H1 (cell line): ENCODE measurements around the gene ASCL1. TPM values are rescaled to one million over a fixed set of nuclear protein-coding genes. Genes with fewer than 3 reads are reported as not detected.

Experiments used
- CTCF ChIA-PET: fragments of 300-600 bp; sonication (Branson Sonifier 250); formaldehyde crosslinking; loops from one replicate; lab custom pipeline; 2021; ENCODE audit not compliant: partially characterized antibody; lab: Charles Lee
- POLR2A ChIA-PET: fragments of 300-600 bp; sonication (Branson Sonifier 250); formaldehyde crosslinking; loops from one replicate; lab custom pipeline; 2021; ENCODE audit warnings: inconsistent platforms; ENCODE audit not compliant: partially characterized antibody; lab: Charles Lee
- DNase-seq, 2 experiments: peaks; one replicate each; pipeline versions ENCODE4 v3.0.0 to v3.0.0-alpha.2; 2010 to 2022; ENCODE audit warnings: low spot score in 2 of 2, low read depth in 1 of 2, mixed read lengths in 1 of 2
- FAIRE-seq: peaks from 2 replicates; lab custom pipeline; 2011; peaks lifted over from hg19 to GRCh38; lab: Jason Lieb, UNC
- H2AFZ ChIP-seq: 2 replicates; pipeline ENCODE4 v1.8.1; 2012; ENCODE audit warnings: low read length, inconsistent platforms
- H2AK5ac ChIP-seq: 2 replicates; pipeline ENCODE4 v1.6.1; 2013; ENCODE audit warnings: low read depth, low read length
- H2BK120ac ChIP-seq: replicated peaks from 2 replicates; pipeline ENCODE3; 2013; ENCODE audit warnings: low read depth, low read length, inconsistent platforms
- H2BK12ac ChIP-seq: 2 replicates; pipeline ENCODE4 v1.6.1; 2013; ENCODE audit warnings: low read depth, low read length
- H2BK15ac ChIP-seq: 2 replicates; pipeline ENCODE4 v1.6.1; 2013; ENCODE audit warnings: low read length
- H2BK20ac ChIP-seq: 2 replicates; pipeline ENCODE4 v1.6.1; 2013; ENCODE audit warnings: low read length
- H2BK5ac ChIP-seq: 2 replicates; pipeline ENCODE4 v1.6.1; 2013; ENCODE audit warnings: low read depth, low read length
- H3K14ac ChIP-seq: 2 replicates; pipeline ENCODE4 v1.6.1; 2013; ENCODE audit warnings: inconsistent platforms; ENCODE audit not compliant: insufficient read length
- H3K18ac ChIP-seq: 2 replicates; pipeline ENCODE4 v1.6.1; 2013; ENCODE audit warnings: low read length; ENCODE audit errors: extremely low read depth
- H3K23ac ChIP-seq: 2 replicates; pipeline ENCODE4 v1.6.1; 2013; ENCODE audit warnings: inconsistent platforms; ENCODE audit not compliant: insufficient read length
- H3K23me2 ChIP-seq: 2 replicates; pipeline ENCODE4 v1.6.1; 2013; ENCODE audit warnings: low read depth, low read length
- H3K27ac ChIP-seq: 2 replicates; pipeline ENCODE4 v1.6.1; 2011; ENCODE audit warnings: low read depth, low read length, inconsistent platforms
- H3K27me3 ChIP-seq, 4 experiments: replicated peaks in 1 of 4; 1 replicate in 1 of 4; 2 replicates in 3 of 4; pipeline versions ENCODE4 v1.6.1 to v1.8.1; 2011 to 2013; ENCODE audit warnings: low read length in 3 of 4, mild to moderate bottlenecking in 3 of 4, inconsistent platforms in 2 of 4, mixed read lengths in 2 of 4, moderate library complexity in 1 of 4; ENCODE audit not compliant: control insufficient read depth in 3 of 4, insufficient read depth in 3 of 4; ENCODE audit errors: extremely low read depth in 1 of 4
- H3K36me3 ChIP-seq, 4 experiments: 2 replicates each; pipeline versions ENCODE4 v1.6.1 to v1.8.1; 2011 to 2013; ENCODE audit warnings: mild to moderate bottlenecking in 4 of 4, low read length in 3 of 4, moderate library complexity in 2 of 4, control low read depth in 1 of 4, inconsistent platforms in 1 of 4; ENCODE audit not compliant: insufficient read depth in 4 of 4, control insufficient read depth in 2 of 4
- H3K4ac ChIP-seq: replicated peaks from 2 replicates; pipeline ENCODE3; 2013; ENCODE audit warnings: low read length, low read depth, mixed read lengths, inconsistent platforms; ENCODE audit not compliant: insufficient read length
- H3K4me1 ChIP-seq, 4 experiments: replicated peaks in 1 of 4; 1 replicate in 1 of 4; 2 replicates in 3 of 4; pipeline versions ENCODE4 v1.6.1 to v1.8.1; 2011 to 2013; ENCODE audit warnings: low read length in 3 of 4, inconsistent platforms in 2 of 4, mixed read lengths in 1 of 4; ENCODE audit not compliant: insufficient read depth in 4 of 4, control insufficient read depth in 3 of 4
- H3K4me2 ChIP-seq, 2 experiments: 2 replicates each; pipeline versions ENCODE4 v1.6.1 to v1.8.1; 2011 to 2013; ENCODE audit warnings: low read depth in 2 of 2, low read length in 2 of 2, control low read depth in 1 of 2, inconsistent platforms in 1 of 2, mild to moderate bottlenecking in 1 of 2; ENCODE audit not compliant: insufficient read depth in 1 of 2
- H3K4me3 ChIP-seq, 4 experiments: fragments of 200-600, 300-600 bp in 1 of 4; sonication (generic), shearing (Covaris generic), sonication (Bioruptor Twin) in 1 of 4; 2 replicates each; pipeline versions ENCODE4 v1.5.1 to v1.8.1; 2011 to 2016; ENCODE audit warnings: low read length in 4 of 4, low read depth in 3 of 4, control low read depth in 2 of 4, inconsistent platforms in 2 of 4, mild to moderate bottlenecking in 2 of 4, mixed read lengths in 1 of 4, moderate library complexity in 1 of 4; ENCODE audit not compliant: insufficient read depth in 2 of 4; ENCODE audit errors: extremely low read depth in 1 of 4
- H3K56ac ChIP-seq: replicated peaks from 2 replicates; pipeline ENCODE3; 2013; ENCODE audit warnings: low read depth, mild to moderate bottlenecking, mixed read lengths, low read length, inconsistent platforms; ENCODE audit not compliant: insufficient read length
- H3K79me1 ChIP-seq: 2 replicates; pipeline ENCODE4 v1.6.1; 2013; ENCODE audit warnings: low read depth, low read length, control low read depth
- H3K79me2 ChIP-seq, 2 experiments: 2 replicates each; pipeline versions ENCODE4 v1.6.1 to v1.8.1; 2012 to 2013; ENCODE audit warnings: low read length in 2 of 2, mild to moderate bottlenecking in 2 of 2, inconsistent platforms in 1 of 2; ENCODE audit not compliant: insufficient read depth in 2 of 2, control insufficient read depth in 1 of 2
- H3K9ac ChIP-seq, 4 experiments: replicated peaks in 1 of 4; 1 replicate in 1 of 4; 2 replicates in 3 of 4; pipeline versions ENCODE4 v1.6.1 to v1.8.1; 2011 to 2013; ENCODE audit warnings: low read depth in 3 of 4, low read length in 3 of 4, control low read depth in 2 of 4, mild to moderate bottlenecking in 2 of 4, moderate library complexity in 2 of 4, inconsistent platforms in 1 of 4; ENCODE audit errors: extremely low read depth in 1 of 4
- H3K9me3 ChIP-seq, 2 experiments: 2 replicates each; pipeline versions ENCODE4 v1.6.1 to v1.8.1; 2012 to 2013; ENCODE audit warnings: mild to moderate bottlenecking in 2 of 2, moderate library complexity in 2 of 2, control low read depth in 1 of 2, inconsistent platforms in 1 of 2, low read depth in 1 of 2, low read length in 1 of 2, mixed read lengths in 1 of 2; ENCODE audit not compliant: insufficient read depth in 2 of 2
- H4K20me1 ChIP-seq, 2 experiments: replicated peaks in 1 of 2; 2 replicates each; pipeline versions ENCODE3 to v1.8.1; 2011 to 2013; ENCODE audit warnings: inconsistent platforms in 2 of 2, low read length in 2 of 2, mild to moderate bottlenecking in 1 of 2; ENCODE audit not compliant: insufficient read depth in 2 of 2, control insufficient read depth in 1 of 2
- H4K5ac ChIP-seq: 2 replicates; pipeline ENCODE4 v1.6.1; 2013; ENCODE audit warnings: low read length, low read depth, mixed read lengths, inconsistent platforms; ENCODE audit not compliant: insufficient read length
- H4K8ac ChIP-seq: 2 replicates; pipeline ENCODE4 v1.8.0; 2013; ENCODE audit warnings: mild to moderate bottlenecking, moderate library complexity, low read length, inconsistent platforms; ENCODE audit not compliant: insufficient read depth; ENCODE audit errors: extremely low read depth
- H4K91ac ChIP-seq: replicated peaks from 2 replicates; pipeline ENCODE3; 2013; ENCODE audit warnings: low read length, mixed read lengths, inconsistent platforms; ENCODE audit not compliant: insufficient read length
- CBX8 ChIP-seq: fragments of 300-800, 300-1000 bp; sonication (generic); IDR thresholded peaks from 2 replicates; pipeline ENCODE4 v1.7.1; 2016; ENCODE audit warnings: low read depth, low read length, borderline replicate concordance
- EZH2 ChIP-seq: fragments of 200-600 bp; sonication (generic); IDR thresholded peaks from 2 replicates; pipeline ENCODE4 v1.7.1; 2012; ENCODE audit warnings: low read depth, mild to moderate bottlenecking, moderate library complexity, low read length, inconsistent platforms; ENCODE audit not compliant: severe bottlenecking
- JUN ChIP-seq: IDR thresholded peaks from 2 replicates; pipeline ENCODE4 v1.6.1; 2011; ENCODE audit warnings: low read depth, mild to moderate bottlenecking, improper control_type of control experiment, low read length
- RAD21 ChIP-seq, 2 experiments: IDR thresholded peaks in 1 of 2; conservative IDR thresholded peaks in 1 of 2; 2 replicates each; pipeline ENCODE4 v1.6.1; 2011; ENCODE audit warnings: low read depth in 2 of 2, low read length in 2 of 2, improper control_type of control experiment in 1 of 2, inconsistent platforms in 1 of 2, mild to moderate bottlenecking in 1 of 2, moderate library complexity in 1 of 2
- RNF2 ChIP-seq: fragments of 200-900, 300-1000 bp; sonication (generic); IDR thresholded peaks from 2 replicates; pipeline ENCODE4 v1.7.1; 2016; ENCODE audit warnings: borderline replicate concordance, low read depth, mild to moderate bottlenecking, antibody characterized with exemption, low read length; ENCODE audit not compliant: poor library complexity, severe bottlenecking; ENCODE audit errors: missing control alignments
- SIN3A ChIP-seq, 2 experiments: IDR thresholded peaks in 1 of 2; conservative IDR thresholded peaks in 1 of 2; 2 replicates each; pipeline ENCODE4 v1.6.1; 2011 to 2012; ENCODE audit warnings: low read length in 2 of 2, improper control_type of control experiment in 1 of 2, low read depth in 1 of 2, mild to moderate bottlenecking in 1 of 2
- SIRT6 ChIP-seq: IDR thresholded peaks from one replicate; pipeline ENCODE4 v1.7.1; 2012; ENCODE audit warnings: low read length, inconsistent platforms
- SUZ12 ChIP-seq: fragments of 200-600 bp; sonication (generic); IDR thresholded peaks from 2 replicates; pipeline ENCODE4 v1.6.1; 2012; ENCODE audit warnings: mild to moderate bottlenecking, inconsistent platforms, low read length, moderate library complexity, mixed read lengths
- WGBS, 2 experiments: shearing (Covaris generic) in 1 of 2; methylation state at CpG; one replicate each; pipeline versions ENCODE4 v1.1.6 to v1.1.7; 2013 to 2015; ENCODE audit warnings: low lambda C conversion rate in 2 of 2, mixed read lengths in 2 of 2, inconsistent platforms in 1 of 2, low coverage in 1 of 2, missing lambda C conversion rate in 1 of 2; ENCODE audit not compliant: insufficient replicate concordance in 2 of 2, insufficient coverage in 1 of 2, insufficient read length in 1 of 2; ENCODE audit errors: extremely low coverage in 1 of 2, missing lambda C conversion rate in 1 of 2; 5-methylcytosine and 5-hydroxymethylcytosine counted together
- polyA plus RNA-seq, 7 experiments: library from polyadenylated mRNA; depleted of rRNA in 3 of 7; stranded (reverse) in 5 of 7; unstranded in 2 of 7; fragments of >200 nt in 5 of 7; fragments of 200-250 nt in 2 of 7; gene quantifications; 1 replicate in 5 of 7; 2 replicates in 1 of 7; 4 replicates in 1 of 7; pipeline versions ENCODE4 v1.2.1 to v1.2.3, GENCODE V29; 2011 to 2013; ENCODE audit warnings: missing spikeins in 2 of 7, mixed read lengths in 2 of 7
- total RNA-seq: library from RNA; stranded (reverse); fragmentation: NEBNext Ultra II Directional; extraction: Animal tissue kit (Norgen Biotek cat#: 25700); gene quantifications from 2 replicates; pipeline ENCODE4 v1.2.1, GENCODE V29; 2021

ASCL1 gene
- total and polyA plus RNA-seq, 2 of the 8 experiments (the other 6 are each of a cell fraction or from before 2014, with no cell fraction given): 0.12 TPM; not detected in 1

- DNase-seq: no peak
- H3K18ac ChIP-seq: no peak overlapping the region
- H3K27ac ChIP-seq: no peak overlapping the region
- H2BK20ac ChIP-seq: no peak overlapping the region
- no peak overlapping the region for H2BK120ac ChIP-seq
- no peak for TF ChIP-seq RAD21 (IDR thresholded peaks at IDR 0.05 in 1 of 2, conservative IDR thresholded peaks at IDR 0.05 in 1 of 2; ENCODE audit: low read depth in 2 of 2, low read length in 2 of 2)
- no peak for TF ChIP-seq JUN
- peak; percentile 74 for TF ChIP-seq EZH2
- TF ChIP-seq SIN3A (conservative IDR thresholded peaks at IDR 0.05 in 1 of 2, IDR thresholded peaks at IDR 0.05 in 1 of 2; ENCODE audit: low read depth in 1 of 2, low read length in 2 of 2): no peak
- TF ChIP-seq SUZ12: peak; percentile 70
- no peak for TF ChIP-seq SIRT6
- peak; percentile 98 for TF ChIP-seq RNF2
- peak; percentile 94; the same call in 1 of the 2 replicates for TF ChIP-seq CBX8
- TF ChIP-seq, all 59 proteins: peak for 4
- no peak overlapping the region for H4K91ac ChIP-seq
- H3K4me3 ChIP-seq: no peak overlapping the region
- no peak overlapping the region for H4K8ac ChIP-seq
- no peak overlapping the region for H3K9ac ChIP-seq
- no peak overlapping the region for H3K23ac ChIP-seq
- H3K9me3 ChIP-seq: peaks cover 8 to 12% of the 10 kb centered on the region in 2 experiments; a peak in 3 of 4 replicates
- ChIA-PET CTCF (interaction anchor here (0.6 to 4.3 kb wide), 6 partner anchors 9 to 556 kb away, joined by 3 to 24 read pairs (median 3); no protein-coding TSS in a partner anchor), POLR2A (interaction anchor here (1.3 kb wide), 1 partner anchor 9 kb away, joined by 4 read pairs; no protein-coding TSS in a partner anchor)
- H2AK5ac ChIP-seq: no peak overlapping the region
- H2BK12ac ChIP-seq: 0 out of 2 replicates have a peak overlapping the region, but pooled peaks have one; percentile 75
- no peak overlapping the region for H3K4ac ChIP-seq
- no peak overlapping the region for H4K5ac ChIP-seq
- H2BK15ac ChIP-seq: no peak overlapping the region
- H3K4me1 ChIP-seq: peaks cover 4 to 24% (median 9%) of the 10 kb centered on the region in 4 experiments; a peak in 6 of 7 replicates
- H3K27me3 ChIP-seq: peaks cover 85 to 98% (median 95%) of the 10 kb centered on the region in 4 experiments
- H3K56ac ChIP-seq: no peak overlapping the region
- WGBS, 2 experiments: 10% methylated on average over 13 of the region's 14 CpGs; no CpG with 5 or more reads in 1 of the 2 experiments
- peaks cover 18 to 45% of the 10 kb centered on the region in 2 experiments for H4K20me1 ChIP-seq
- no peak overlapping the region for H3K14ac ChIP-seq
- no peak for FAIRE-seq
- no peaks in the 10 kb centered on the region for H3K79me2 ChIP-seq
- peaks cover 21% of the 10 kb centered on the region for H3K23me2 ChIP-seq
- H3K36me3 ChIP-seq: peaks cover 0 to 11% (median 0%) of the 10 kb centered on the region in 4 experiments; a peak in 1 of 8 replicates
- H2BK5ac ChIP-seq: no peak overlapping the region
- no peaks in the 10 kb centered on the region for H3K79me1 ChIP-seq
- no peak overlapping the region for H2AFZ ChIP-seq
- peak overlapping the region; percentile 23 to 95; a peak in 3 of 4 replicates for H3K4me2 ChIP-seq
These were observed 1.9 kb downstream of the ASCL1 start for GRCh38 chr12:102959391-102959790.
